Cardiac muscle cell (in vitro differentiated cells and primary cell): ENCODE data around the gene ITGA11. TPM values are rescaled to one million over a fixed set of nuclear protein-coding genes. Genes with fewer than 3 reads are reported as not detected.

Experiments
- DNase-seq, 2 donors: peaks; one replicate each; pipeline versions ENCODE4 v3.0.0 to v3.0.0-alpha.2; 2010 to 2017; ENCODE audit warnings: low read depth in 1 of 2, low spot score in 1 of 2
- H3K27ac ChIP-seq: fragments of 200-600 bp; sonication (generic); 2 replicates; pipeline ENCODE4 v1.5.1; 2016
- H3K27me3 ChIP-seq: fragments of 200-600 bp; sonication (generic); 2 replicates; pipeline ENCODE4 v1.6.0; 2016; ENCODE audit warnings: control low read depth
- H3K36me3 ChIP-seq: fragments of 200-600 bp; sonication (generic); 2 replicates; pipeline ENCODE4 v1.5.1; 2016; ENCODE audit warnings: control low read depth
- H3K4me1 ChIP-seq: fragments of 200-600 bp; sonication (generic); 2 replicates; pipeline ENCODE4 v1.8.1; 2017; ENCODE audit warnings: low read depth, mild to moderate bottlenecking, mixed run types
- H3K4me3 ChIP-seq: fragments of 200-600 bp; sonication (generic); 2 replicates; pipeline ENCODE4 v1.5.1; 2016; ENCODE audit warnings: mild to moderate bottlenecking
- H3K9me3 ChIP-seq: fragments of 200-600 bp; sonication (generic); 2 replicates; pipeline ENCODE4 v1.5.1; 2017; ENCODE audit warnings: low read depth, mild to moderate bottlenecking, control low read depth
- polyA plus RNA-seq: library from polyadenylated mRNA; unstranded; fragments of >200 nt; fragmentation: Nextera tagmentation; extraction: Ambion mirVana; gene quantifications from 2 replicates; pipeline ENCODE4 v1.2.1, GENCODE V29; 2016
- total RNA-seq: library from RNA; depleted of rRNA; stranded (reverse); fragments of >200 nt; gene quantifications from 2 replicates; pipeline ENCODE4 v1.2.3, GENCODE V29; 2016
- TF ChIP-seq, protein P1 (sequence below): IDR thresholded peaks from 2 replicates; pipeline ENCODE4 v1.5.1; 2012; ENCODE audit warnings: low read depth, mild to moderate bottlenecking, low read length

ITGA11 gene
- total and polyA plus RNA-seq, 2 experiments from 2014 or later, result 0.12 to 1.2 TPM

DNA sequence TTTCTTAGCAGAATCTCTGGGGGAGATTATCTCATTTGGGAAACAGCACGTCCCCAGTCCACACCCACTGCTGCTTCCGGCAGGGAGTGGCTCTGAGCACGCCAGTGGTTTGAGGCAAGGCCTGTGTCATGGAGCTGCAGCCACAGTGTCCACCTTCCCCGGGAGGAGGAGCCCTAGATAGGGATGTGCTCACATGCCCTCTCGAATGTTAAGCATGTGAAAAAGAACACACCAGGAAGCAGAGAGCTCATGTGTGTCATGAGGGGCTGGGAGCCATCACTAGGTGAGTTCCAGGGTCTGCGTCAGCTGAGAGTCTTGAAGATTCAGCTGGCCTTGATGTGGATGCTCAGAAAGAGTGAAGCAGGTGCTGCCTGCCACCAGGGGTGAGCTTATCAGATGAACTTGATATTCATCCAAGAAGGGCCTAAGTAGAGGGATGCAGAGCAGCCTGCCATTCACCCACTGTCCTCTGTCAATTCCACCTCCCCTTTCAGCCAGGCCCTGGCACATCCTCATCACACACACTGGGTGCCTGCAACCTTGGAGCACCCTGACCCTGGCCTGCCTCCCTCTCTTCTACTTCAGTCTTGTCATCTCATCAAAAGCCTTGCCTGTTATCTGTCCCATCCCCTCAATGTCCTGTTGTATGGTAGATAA, 16.3 kb downstream of the ITGA11 start:
- H3K4me3 ChIP-seq, result no peak overlapping the region
- no peak overlapping the region for H3K27ac ChIP-seq
- no peaks in the 10 kb centered on the region for H3K36me3 ChIP-seq
- H3K27me3 ChIP-seq, result no peaks in the 10 kb centered on the region
- TF ChIP-seq, protein P1, sequence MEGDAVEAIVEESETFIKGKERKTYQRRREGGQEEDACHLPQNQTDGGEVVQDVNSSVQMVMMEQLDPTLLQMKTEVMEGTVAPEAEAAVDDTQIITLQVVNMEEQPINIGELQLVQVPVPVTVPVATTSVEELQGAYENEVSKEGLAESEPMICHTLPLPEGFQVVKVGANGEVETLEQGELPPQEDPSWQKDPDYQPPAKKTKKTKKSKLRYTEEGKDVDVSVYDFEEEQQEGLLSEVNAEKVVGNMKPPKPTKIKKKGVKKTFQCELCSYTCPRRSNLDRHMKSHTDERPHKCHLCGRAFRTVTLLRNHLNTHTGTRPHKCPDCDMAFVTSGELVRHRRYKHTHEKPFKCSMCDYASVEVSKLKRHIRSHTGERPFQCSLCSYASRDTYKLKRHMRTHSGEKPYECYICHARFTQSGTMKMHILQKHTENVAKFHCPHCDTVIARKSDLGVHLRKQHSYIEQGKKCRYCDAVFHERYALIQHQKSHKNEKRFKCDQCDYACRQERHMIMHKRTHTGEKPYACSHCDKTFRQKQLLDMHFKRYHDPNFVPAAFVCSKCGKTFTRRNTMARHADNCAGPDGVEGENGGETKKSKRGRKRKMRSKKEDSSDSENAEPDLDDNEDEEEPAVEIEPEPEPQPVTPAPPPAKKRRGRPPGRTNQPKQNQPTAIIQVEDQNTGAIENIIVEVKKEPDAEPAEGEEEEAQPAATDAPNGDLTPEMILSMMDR, result no peak
- no peaks in the 10 kb centered on the region for H3K9me3 ChIP-seq
- DNase-seq, result no peak
- H3K4me1 ChIP-seq, result no peaks in the 10 kb centered on the region

GRCh38 chr15:68415061-68415460, 16.9 kb downstream of the ITGA11 start:
- no peak for DNase-seq
- Histone ChIP-seq H3K27ac (no peak overlapping the region), H3K27me3 (no peaks in the 10 kb centered on the region), H3K9me3 (no peaks in the 10 kb centered on the region), H3K36me3 (no peaks in the 10 kb centered on the region), H3K4me3 (no peak overlapping the region), H3K4me1 (no peaks in the 10 kb centered on the region)
- TF ChIP-seq, protein P1, result no peak

GRCh38 chr15:68414591-68414990, 17.4 kb downstream of the ITGA11 start:
- Histone ChIP-seq H3K27me3 (no peaks in the 10 kb centered on the region), H3K36me3 (no peaks in the 10 kb centered on the region), H3K27ac (no peak overlapping the region), H3K4me1 (no peaks in the 10 kb centered on the region), H3K4me3 (no peak overlapping the region), H3K9me3 (no peaks in the 10 kb centered on the region)
- no peak for DNase-seq
- TF ChIP-seq, protein P1, result no peak

DNA sequence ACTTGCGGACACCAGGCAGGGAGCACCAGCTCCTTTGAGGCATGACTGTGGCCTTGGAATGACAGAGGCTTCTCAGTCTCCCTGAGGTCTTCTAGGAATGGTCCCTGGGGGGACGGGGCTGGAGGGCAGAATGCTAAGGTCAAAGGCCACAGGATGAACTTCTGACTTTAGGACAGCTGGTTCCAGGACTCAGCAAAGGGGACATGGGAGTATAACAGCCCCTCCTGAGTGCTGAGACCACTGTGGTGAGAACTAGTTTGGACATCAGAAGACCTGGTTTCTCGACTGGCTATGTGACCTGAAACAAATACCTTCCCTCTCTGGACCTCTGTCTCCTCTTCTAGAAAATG, 17.8 kb downstream of the ITGA11 start:
- Histone ChIP-seq H3K27ac (no peak overlapping the region), H3K4me3 (no peak overlapping the region), H3K27me3 (no peaks in the 10 kb centered on the region), H3K4me1 (no peaks in the 10 kb centered on the region), H3K36me3 (no peaks in the 10 kb centered on the region), H3K9me3 (no peaks in the 10 kb centered on the region)
- DNase-seq, result no peak
- TF ChIP-seq, protein P1, result no peak

DNA sequence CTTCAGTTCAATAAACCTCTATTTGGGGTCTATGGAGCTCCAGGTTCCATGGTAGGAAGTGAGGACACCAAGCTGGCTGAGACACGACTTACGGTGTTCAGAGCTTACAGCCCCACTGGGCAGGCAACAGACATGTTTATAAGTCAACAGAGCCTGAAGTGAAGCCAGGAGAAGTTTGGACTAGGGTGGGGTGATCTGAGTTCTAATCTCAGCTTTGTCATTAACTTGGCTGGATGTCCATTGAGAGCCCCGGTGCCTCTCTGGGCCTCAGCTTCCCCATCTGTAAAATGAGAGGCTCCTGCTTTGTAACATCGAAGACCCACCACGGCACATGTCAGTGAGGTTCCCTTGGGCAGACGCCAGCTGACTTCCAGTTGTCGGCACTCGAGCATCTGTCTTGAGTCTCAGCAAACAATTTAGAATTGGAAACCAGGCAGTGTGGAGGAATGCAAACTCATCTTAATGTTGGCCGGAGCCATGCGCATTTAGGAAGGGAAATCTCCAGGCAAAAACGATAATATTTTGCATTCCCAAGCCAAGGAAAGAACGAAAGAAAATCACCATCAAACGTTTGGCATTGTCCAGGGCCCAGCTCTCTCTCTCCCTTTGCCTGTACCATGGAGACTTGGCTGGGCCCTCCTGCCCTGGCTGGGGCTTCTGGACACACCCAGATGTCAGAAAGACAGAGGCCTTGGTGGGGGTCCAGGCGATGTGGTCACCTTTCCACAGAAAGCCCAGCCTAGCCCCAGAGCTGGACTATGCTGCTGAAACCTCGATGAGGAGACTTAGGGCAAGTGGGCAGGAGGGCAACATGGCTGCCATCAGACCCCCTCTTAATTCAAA, 18.4 kb downstream of the ITGA11 start:
- H3K4me3 ChIP-seq, result no peak overlapping the region
- H3K27ac ChIP-seq, result no peak overlapping the region
- H3K27me3 ChIP-seq, result no peaks in the 10 kb centered on the region
- TF ChIP-seq, protein P1, result no peak
- no peaks in the 10 kb centered on the region for H3K36me3 ChIP-seq
- no peaks in the 10 kb centered on the region for H3K4me1 ChIP-seq
- H3K9me3 ChIP-seq, result no peaks in the 10 kb centered on the region
- DNase-seq, result no peak
